NCI-H1930 (cell line): ENCODE data around the gene SLC30A1.
"Not testable (repeated sequence)": the region's sequence is repeated elsewhere in the genome, so short reads cannot be mapped to it uniquely, and the experiment has no call there.

ENCODE experiments used
- DNase-seq, 2 experiments: peaks; one replicate each; lab custom pipeline; 2025; lab: John Stamatoyannopoulos, UW

SLC30A1 gene

GRCh38 chr1:211548321-211549091 is 30.5 kb downstream of the SLC30A1 start:
- DNase-seq, result no peak

DNA sequence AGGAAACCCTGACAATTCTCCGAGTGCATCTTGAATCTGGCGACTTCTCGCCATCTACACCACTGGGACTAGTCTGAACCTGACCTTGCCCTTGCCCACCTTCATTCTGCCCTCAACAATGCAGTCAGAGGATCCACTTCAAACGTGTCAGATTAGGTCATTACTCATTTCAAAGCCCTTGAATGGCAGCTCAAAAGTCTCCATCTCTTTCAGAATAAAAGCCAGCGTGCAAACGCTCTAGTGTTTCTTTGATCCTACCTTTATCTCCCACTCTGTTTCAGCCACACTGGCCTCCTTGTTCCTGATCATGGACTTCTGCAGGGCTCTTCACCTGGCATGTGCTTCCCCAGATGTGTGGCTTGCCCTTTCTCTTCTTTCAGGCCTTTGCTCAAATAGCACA is 31.3 kb downstream of the SLC30A1 start:
- DNase-seq, result no peak

DNA sequence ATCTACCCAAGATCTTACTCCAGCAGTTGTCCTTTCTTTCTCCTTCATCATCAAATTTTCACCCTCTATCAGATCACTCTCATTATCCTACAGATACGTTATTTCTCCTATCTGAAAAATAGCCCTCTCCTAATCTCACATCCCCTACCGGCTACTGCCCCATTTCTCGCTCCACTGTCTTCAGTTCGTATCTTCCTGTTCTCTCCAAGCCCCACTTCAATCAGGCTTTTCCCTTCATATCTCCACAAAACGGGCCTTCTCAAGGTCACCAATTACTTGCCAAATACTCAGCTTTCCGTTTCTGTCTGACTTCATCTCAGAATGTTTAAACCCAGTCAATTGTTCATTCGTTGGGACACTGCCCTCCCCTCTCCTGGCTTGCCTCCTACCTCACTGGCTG is 32.4 kb downstream of the SLC30A1 start:
- no peak for DNase-seq

DNA sequence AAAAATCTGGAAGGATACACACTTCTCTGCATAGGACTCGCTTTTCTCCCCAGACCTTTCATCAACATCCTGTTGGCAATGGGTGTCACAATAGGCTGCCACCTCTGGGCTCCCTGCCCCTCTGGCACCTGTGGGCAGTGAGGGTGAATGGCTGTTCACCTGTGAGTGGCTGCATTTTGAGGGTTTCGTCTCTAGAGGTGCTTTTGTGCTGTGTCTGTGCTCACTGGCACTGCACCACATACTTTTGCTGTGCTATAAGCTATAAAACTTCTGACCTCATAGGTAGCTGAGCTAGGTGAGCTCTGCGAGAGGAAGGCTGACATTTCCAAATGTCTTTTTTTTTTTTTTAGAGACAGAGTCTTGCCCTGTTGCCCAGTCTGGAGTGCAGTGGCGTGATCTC is 35.9 kb downstream of the SLC30A1 start:
- DNase-seq, result no peak

DNA sequence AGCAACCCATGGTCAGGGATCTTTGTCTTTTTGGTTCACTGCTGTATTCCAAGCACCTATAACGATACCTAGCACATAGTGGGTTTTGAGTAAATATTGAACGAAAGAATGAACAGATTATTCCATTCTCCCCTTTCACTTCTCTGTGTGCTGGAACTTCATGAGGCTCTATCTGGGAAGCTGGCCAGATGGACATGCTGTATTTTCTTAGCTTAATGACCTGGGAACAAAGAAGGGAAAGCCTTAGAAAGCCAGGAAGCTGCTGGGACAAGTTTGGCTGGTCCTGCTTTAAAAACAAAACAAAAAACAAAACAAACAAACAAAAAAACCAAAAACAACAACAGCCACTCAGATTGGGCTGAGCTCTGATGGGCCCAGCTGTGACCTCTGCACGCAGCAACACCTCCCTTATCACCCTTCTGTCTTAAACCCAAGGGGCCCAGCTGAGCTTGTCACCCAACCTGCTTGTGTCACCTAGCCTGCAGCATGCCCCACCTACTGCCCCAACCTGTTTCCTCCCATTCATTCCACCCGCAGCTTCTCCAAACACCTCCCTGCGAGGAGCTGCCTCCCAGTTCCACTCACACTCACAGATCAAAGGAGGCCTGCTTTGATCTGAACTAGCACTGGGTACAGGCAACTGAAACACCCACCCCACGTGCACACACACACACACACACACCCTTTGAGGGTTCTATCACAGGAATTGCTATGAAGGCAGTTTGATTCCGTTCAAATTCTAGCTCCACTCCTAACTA is 37.1 kb downstream of the SLC30A1 start:
- no peak for DNase-seq

DNA sequence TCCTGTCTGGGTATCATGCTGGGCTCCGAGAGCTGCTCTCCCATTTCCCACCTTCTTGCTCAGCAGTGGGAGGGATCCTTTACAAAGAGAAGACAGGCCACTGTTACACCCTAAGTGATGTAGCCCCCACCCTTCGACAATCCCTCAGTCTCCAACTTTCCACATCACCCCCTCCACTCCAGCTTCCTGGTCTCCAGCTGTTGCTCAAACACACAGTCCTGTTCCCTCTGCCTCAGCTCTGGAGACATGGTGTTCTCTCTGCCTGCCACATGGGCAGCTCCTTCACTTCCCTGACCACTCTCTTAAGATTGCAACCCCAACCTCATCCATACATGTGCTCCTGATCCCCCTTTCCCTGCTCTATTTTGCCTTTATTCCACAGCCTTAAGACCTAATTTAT is 37.7 kb downstream of the SLC30A1 start:
- DNase-seq, result no peak

- DNase-seq, result not testable (repeated sequence)
Observed at GRCh38 chr1:211540824-211541223, 38.1 kb downstream of the SLC30A1 start.

DNA sequence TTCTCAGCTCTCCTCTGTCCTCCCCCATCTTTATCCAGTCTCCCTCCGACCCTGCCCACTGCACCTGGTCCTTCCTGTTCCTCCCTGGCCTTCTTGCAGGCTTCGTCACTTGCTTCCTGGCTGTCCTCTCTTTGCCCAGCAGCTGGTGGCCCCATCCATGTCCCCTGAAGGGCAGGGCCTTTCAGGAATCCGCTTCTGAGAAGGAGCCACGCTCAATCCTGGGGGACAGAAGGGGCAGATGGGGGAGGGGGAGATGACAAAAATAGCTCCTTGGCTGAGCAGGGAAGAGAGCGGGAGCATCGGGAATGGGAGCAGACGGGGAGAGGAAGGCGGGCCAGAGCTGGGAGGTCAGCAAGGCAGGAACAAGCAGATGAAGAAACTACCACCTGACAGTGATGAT is 40.7 kb downstream of the SLC30A1 start:
- DNase-seq, result no peak

DNA sequence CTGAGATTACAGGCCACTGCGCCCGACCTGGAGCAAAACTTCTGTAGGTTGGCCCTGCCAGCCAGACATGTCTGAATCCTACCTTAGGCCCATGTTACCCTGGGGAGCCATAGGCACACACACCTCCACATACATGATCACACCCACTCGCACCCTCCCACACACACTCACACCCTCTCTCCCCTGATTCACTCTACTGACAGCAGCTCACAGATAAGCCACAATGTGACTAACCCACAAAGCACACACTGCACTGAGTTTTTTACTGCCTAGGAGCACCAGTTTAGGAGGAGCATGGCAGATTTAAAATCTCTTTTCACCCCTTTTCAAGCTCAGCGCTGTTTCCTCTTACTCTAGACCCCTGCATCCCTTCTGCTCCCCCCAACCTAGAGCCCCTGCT is 41.7 kb downstream of the SLC30A1 start:
- no peak for DNase-seq

- no peak for DNase-seq
Observed at GRCh38 chr1:211536606-211537005, 42.4 kb downstream of the SLC30A1 start.

DNA sequence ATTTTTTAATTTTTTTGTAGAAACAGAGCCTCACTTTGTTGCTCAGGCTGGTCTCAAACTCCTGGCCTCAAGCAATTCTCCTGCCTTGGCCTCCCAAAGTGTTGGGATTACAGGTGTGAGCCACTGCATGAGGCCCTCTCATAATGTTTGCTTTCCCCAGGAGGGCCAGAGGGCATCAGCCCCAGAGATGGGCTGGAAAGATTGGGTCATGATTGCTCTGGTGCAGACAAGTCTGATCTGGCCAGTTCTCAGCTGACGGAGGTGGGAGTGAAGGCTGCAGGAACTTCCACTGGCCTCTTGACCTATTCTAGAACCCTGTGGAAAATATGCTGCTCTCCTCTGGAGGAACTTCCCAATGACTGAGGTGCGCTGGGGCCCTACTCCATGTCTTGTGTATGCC is 43.6 kb downstream of the SLC30A1 start:
- DNase-seq, result no peak

DNA sequence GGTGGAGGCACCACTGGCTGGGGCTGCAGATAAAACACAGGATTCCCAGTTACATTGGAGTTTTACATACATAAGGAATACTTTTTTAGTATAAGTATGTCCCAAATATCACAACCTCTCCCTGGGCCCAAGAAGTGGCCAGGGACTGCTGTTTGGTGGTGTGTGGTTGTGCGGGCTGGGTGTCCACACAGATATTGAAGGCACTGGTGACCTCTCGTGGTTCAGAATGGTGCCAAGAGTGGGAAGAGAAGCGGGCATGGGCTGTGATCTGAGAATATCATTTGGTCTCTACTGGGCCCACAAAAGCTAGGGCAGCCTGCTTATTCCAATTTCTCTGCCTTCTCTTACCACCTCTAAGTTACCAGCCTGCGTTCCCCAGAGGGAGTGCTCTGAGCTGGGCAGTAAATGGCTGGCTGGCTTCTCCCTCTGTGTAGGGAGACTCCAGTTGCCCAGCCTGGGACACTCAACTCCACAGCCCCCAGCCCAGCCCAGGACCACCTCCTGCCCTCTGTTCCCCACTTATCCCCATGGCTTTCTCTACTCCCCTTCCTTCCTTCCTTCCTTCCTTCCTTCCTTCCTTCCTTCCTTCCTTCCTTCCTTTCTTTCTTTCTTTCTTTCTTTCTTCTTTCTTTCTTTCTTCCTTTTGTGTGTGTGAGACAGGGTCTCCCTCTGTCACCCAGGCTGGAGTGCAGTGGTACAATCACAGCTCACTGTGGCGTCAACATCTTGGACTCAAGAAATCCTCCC is 44.2 kb downstream of the SLC30A1 start:
- DNase-seq, result no peak

- DNase-seq, result no peak
Observed at GRCh38 chr1:211532088-211532444, 46.9 kb downstream of the SLC30A1 start.

DNA sequence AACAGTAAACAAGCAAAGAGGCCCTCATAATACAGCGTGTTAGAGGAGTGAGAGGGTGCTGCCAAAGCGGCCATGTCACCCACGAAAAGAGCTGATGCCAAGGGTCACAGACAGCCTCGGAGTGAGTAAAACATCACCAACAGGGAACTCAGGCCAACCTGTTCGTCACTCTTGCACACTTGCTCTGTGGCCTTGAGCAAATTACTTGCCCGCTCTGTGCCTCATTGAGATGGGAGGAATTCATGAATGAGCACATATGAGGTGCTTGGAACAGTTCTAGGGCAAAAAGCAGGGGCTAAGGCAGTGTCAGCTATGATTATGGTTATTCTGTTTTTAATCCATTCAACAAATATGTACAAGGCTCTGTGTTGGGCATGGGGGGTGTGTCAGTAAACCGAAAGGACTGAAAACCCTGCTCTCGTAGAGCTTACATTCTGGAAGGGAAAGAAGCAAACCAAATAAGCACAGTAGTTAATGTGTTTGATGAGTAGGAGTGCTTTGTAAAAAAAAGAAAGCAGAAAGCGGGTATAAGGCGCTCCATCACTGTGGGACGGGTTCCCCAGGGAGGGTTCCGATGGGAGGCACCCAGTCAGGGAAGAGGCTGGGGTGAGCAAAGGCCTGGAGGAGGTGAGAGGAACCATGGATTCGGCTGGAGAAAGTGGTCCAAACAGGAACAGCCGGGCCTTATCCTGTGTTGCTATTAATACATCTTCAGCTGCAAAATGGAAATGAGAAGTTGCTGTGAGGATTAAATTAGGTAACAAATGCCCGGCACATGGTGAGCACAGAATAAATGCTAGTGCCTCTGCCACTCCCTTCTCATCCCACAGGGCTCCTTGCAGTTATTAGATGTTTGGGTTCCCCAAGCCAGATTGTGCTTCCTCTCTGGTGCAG is 47.5 kb downstream of the SLC30A1 start:
- no peak for DNase-seq

- no peak for DNase-seq
Observed at GRCh38 chr1:211530102-211530501, 48.9 kb downstream of the SLC30A1 start.

DNA sequence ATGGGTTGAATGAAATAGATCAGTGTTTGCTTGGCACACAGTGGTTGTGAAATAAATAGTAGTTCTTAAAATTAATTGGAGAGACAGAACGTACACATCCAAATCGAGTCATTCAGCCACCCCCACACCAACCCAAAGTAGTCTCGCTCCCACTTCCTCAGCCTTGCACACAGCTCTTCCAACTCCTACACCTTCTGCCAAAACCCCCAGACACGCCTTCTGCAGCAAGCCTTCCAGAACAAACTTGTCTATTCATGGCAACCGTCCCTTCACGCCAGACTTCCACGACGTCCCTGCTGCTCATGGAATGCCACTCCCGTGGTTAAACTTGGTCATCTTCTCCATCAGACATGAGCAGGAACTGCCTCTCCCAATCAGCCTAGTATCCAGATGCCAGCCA is 49.5 kb downstream of the SLC30A1 start:
- no peak for DNase-seq

- no peak for DNase-seq
Observed at GRCh38 chr1:211529011-211529410, 50.0 kb downstream of the SLC30A1 start.

- DNase-seq, result no peak
Observed at GRCh38 chr1:211527888-211528287, 51.1 kb downstream of the SLC30A1 start.

- DNase-seq, result no peak
Observed at GRCh38 chr1:211527006-211527405, 52.0 kb downstream of the SLC30A1 start.

DNA sequence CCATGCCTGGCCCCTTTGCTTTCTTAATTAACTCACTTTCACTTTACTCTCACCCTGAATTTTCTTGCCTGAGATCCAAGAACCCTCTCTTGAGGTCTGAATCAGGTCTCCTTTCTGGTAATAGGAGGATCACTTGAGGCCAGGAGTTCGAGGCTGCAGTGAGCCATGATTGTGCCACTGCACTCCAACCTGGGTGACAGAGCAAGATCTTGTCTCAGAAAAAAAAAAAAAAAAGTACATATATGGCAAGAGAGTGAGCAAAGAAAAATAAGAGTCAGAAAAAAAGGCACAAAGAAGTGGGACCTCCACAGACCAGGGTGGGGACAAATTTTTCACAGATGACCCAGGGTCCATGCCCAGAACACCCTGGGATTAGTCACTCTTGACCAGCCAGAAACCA is 52.9 kb downstream of the SLC30A1 start:
- DNase-seq, result no peak

DNA sequence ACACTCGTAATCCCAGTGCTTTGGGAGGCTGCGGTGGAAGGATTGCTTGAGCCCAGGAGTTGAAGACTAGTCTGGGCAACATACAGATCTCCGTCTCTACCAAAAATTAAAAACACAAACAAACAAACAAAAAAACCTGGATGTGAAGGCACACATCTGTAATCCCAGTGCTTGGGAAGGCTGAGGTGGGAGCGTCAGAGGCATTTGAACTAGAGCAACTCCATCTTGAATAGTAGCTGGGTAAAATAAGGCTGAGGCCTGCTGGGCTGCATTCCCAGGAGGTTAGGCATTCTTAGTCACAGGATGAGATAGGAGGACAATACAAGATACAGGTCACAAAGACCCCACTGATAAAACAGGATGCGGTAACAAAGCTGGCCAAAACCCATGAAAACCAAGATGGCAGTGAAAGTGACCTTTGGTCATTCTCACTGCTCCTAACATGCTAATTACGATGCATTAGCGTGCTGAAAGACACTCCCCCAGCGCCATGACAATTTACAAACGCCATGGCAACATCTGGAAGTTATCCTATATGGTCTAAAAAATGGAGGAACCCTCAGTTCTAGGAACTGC is 53.8 kb downstream of the SLC30A1 start:
- DNase-seq, result no peak

DNA sequence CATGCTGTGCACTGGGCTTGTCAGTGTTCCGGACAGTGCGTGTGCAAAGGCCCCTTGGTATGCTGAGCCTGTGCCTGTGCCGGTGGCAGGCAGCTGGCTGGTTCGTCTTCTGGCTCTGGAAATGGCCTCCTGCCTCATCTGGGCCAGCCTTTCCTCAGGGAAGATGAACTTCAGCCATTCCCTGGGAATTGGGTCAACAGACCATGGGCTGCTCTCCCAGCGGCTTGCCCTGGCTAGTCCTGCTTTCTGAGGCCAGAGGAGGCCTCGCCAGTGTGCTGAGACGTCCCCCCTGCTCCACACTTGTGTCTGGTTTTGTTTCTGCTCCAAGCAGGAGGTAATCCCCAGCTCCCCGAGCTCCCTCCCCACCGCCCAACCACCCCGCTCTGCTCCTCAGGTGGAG is 54.4 kb downstream of the SLC30A1 start:
- DNase-seq, result no peak
